Epithelial cell of proximal tubule (primary cell): Measurements from ENCODE around the gene TGFBR3L. TPM values are rescaled to one million over a fixed set of nuclear protein-coding genes. Genes with fewer than 3 reads are reported as not detected.
A peak's percentile ranks its signal among the peaks of the same experiment; 100 is the strongest.
"Not testable (repeated sequence)": the region's sequence is repeated elsewhere in the genome, so short reads cannot be mapped to it uniquely, and the experiment has no call there.

Experiments
- DNase-seq: peaks from one replicate; pipeline ENCODE4 v3.0.0-alpha.2; 2011; ENCODE audit warnings: low read depth
- H3K4me3 ChIP-seq: 2 replicates; pipeline ENCODE4 v1.5.1; 2011; ENCODE audit warnings: low read depth, mild to moderate bottlenecking, low read length
- CTCF ChIP-seq: conservative IDR thresholded peaks from 2 replicates; pipeline ENCODE4 v1.5.1; 2012; ENCODE audit warnings: low read depth, mild to moderate bottlenecking, low read length
- total RNA-seq: library from RNA; depleted of rRNA; stranded (reverse); fragments of >200 nt; gene quantifications from 2 replicates; pipeline ENCODE4 v1.2.3, GENCODE V29; 2015

The TGFBR3L gene
- total RNA-seq, 1 donor from 2014 or later, result 16.8 TPM

DNA sequence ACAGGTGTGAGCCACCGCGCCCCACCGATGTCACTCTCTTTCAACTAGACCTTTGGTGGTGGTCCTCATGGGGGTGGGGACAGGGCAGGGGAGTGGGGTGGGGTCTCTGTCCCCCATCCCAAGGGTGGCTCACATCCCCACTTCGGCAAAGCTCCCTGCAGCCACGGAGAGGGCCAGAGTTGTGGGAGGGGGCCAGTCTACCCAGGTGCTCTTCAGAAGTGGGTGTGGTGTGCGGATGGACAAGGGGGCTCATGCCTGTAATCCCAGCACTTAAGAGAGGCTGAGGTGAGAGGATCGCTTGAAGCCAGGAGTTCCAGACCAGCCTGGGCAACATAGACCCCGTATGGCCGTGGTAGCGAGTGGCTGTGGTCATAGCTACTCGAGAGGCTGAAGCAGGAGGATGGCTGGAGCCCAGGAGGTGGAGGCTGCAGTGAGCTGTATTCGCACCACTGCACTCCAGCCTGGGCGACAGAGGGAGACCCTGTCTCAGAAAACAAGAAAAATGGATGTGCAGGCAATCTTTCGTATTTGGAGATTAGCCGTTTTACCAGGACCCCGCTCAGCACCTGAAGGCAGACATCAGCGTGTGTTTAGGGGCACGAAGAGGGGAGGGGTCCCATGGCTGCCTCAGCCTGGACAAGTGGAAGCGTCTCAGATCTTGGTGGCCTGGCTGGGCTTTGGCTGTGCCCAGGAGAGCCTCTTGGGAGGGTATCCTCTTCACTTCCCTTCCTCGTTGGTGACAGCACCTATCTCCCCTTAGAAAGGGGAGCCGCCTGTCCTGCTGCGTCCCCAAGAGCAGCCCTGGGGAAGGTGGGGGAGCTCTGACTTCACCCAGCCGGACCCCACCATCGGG is 846 bp downstream of the TGFBR3L start:
- H3K4me3 ChIP-seq, result peak overlapping the region; percentile 41
- TF ChIP-seq CTCF, result no peak
- DNase-seq, result no peak

DNA sequence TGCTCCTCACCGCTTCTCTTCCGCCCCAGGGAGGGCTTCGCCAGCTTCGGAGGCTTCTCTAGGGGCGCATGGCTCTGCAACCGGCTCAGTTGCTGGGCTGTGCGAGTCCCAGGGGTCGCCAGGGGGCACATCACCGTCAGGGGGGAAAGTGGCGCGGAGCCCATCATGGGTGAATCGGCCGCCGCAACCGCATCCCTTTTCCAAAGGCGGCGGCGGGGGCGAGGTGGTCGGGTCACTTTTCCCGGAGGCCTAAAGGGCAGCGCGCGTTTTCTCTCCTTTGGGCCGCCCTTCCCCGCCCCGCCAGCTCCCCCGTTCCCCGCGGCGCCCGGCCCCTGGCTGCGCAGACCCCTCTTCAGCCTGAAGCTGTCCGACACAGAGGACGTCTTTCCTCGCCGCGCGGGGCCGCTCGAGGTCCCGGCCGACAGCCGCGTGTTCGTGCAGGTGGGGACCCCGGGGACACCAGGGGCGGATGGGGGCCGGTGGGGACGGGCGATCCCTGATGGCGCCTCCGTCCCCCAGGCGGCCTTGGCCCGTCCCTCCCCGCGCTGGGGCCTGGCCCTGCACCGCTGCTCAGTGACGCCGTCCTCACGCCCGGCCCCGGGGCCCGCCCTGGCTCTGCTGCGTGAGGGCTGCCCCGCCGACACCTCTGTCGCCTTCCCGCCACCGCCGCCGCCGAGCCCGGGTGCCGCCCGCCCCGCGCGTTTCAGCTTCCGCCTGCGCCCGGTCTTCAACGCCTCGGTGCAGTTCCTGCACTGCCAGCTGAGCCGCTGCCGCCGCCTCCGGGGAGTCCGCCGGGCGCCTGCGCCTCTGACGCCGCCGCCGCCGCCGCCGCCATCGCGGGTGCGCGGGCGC is 1.7 kb downstream of the TGFBR3L start:
- DNase-seq, result no peak

GRCh38 chr19:7916955-7917266 is 2.3 kb downstream of the TGFBR3L start:
- peak overlapping the region; percentile 39 for H3K4me3 ChIP-seq

More for the DNA sequence above, 1.7 kb downstream of the TGFBR3L start:
- no peak for TF ChIP-seq CTCF
- peak overlapping the region; percentile 41 for H3K4me3 ChIP-seq

DNA sequence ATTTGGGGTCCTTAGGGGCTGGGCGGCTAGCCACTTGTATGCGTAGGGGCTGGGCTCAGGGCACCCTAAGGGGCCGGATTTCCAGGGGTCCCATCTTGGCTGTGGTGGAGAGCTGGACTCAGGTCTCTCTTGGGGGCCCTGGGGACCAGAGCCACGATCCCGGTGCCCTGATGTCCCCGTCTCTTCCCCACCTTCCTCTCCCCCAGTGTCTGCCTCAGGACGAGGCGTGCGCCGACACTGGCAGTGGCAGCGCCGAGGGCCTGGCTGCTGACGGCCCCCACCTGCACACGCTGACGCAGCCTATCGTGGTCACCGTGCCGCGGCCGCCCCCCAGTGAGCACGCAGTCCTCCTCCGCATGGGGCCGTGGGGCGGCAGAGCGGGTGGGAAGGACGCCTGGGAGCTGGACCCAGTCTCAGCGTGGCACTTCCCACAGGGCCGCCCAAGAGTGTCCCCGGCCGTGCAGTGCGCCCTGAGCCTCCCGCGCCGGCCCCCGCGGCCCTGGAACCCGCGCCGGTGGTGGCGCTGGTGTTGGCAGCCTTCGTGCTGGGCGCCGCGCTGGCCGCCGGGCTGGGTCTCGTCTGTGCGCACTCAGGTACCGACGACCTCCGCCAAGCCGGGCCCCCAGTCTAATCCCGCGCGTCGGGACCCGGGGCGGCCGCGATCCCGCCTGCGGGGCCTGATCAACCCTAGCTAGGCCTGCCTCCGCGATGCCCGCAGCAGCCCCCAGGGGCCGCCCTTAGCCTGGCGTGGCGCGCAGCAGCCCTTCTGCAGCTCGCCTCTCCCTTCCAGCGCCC is 2.8 kb downstream of the TGFBR3L start:
- TF ChIP-seq CTCF, result peak; percentile 56
- no peak for DNase-seq
- peak overlapping the region; percentile 39 for H3K4me3 ChIP-seq

More at GRCh38 chr19:7916955-7917266, 2.3 kb downstream of the TGFBR3L start:
- TF ChIP-seq CTCF, result no peak
- no peak for DNase-seq

DNA sequence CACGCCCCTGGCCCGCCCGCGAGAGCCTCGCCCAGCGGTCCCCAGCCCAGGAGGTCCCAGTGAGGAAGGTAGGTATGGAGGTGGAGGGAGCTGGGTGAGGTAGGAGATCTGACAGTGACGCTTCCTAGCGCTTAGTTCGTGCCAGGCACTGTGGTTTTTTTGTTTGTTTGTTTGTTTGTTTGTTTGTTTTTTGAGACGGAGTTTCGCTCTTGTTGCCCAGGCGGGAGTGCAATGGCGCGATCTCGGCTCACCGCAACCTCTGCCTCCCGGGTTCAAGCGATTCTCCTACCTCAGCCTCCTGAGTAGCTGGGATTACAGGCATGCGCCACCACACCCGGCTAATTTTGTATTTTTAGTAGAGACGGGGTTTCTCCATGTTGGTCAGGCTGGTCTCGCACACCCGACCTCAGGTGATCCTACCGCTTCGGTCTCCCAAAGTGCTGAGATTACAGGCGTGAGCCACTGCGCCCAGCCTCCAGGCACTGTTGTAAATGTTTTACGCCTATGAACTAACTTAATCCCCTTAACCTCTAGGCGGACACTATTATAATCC is 3.5 kb downstream of the TGFBR3L start:
- not testable (repeated sequence) for DNase-seq
- peak overlapping the region; percentile 89 for H3K4me3 ChIP-seq

DNA sequence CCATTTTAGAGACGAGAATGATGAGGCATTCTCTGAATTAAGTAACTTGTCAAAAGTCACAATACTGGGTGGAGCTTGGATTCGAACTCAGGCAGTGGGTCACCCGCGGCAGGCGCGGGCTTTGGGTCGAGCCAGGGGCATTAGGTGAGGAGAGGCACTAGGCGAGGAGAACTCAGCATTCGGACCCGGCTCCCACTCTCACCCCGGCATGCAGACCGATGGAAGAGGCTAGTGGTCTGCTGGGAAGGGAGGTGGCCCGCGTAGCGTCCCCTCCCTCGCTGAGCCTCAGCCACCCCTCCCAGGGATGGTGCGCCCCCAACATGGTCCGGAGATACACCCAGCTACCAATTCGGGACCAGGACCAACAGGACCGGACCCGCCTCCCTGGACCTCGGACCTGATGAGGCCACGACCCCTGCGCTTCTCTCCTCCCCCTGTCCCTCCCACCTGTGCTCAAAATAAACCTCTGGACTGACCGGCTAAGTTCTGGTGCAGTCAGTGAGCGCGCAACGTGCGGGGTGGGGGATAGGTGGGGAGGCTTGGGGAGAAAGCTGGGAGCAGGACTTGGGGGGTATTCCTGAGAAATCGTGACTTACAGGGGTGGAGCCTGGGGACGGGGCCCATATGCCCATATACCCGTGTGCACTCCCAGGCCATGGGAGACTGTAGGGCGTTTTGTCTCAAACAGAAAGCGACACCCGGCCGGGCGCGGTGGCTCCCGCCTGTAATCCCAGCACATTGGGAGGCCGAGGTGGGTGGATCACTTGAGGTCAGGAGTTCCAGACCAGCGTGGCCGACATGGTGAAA is 4.2 kb downstream of the TGFBR3L start:
- H3K4me3 ChIP-seq, result peak overlapping the region; percentile 89
- DNase-seq, result no peak
- TF ChIP-seq CTCF, result no peak
